Liver (tissue), 9 donors: ENCODE results near the gene TRDN. TPM values are rescaled to one million over a fixed set of nuclear protein-coding genes. Genes with fewer than 3 reads are reported as not detected.

ENCODE experiments used
- DNase-seq: peaks from one replicate; pipeline ENCODE4 v3.0.0-alpha.2; 2017; ENCODE audit warnings: low spot score
- H3K27ac ChIP-seq, 2 donors: one replicate each; pipeline ENCODE4 v1.7.0; 2013; ENCODE audit warnings: inconsistent platforms in 2 of 2, low read length in 2 of 2, control low read depth in 1 of 2, low read depth in 1 of 2, mild to moderate bottlenecking in 1 of 2
- H3K27me3 ChIP-seq, 4 donors: one replicate each; pipeline versions ENCODE4 v1.6.1 to v1.7.0; 2013; ENCODE audit warnings: low read length in 3 of 4, inconsistent platforms in 1 of 4, mild to moderate bottlenecking in 1 of 4, moderate library complexity in 1 of 4; ENCODE audit not compliant: control insufficient read depth in 4 of 4, insufficient read depth in 4 of 4
- H3K36me3 ChIP-seq, 4 donors: one replicate each; pipeline versions ENCODE4 v1.6.1 to v1.7.0; 2013; ENCODE audit warnings: low read length in 3 of 4, mild to moderate bottlenecking in 3 of 4, low read depth in 1 of 4, moderate library complexity in 1 of 4; ENCODE audit not compliant: control insufficient read depth in 4 of 4, insufficient read depth in 3 of 4
- H3K4me1 ChIP-seq, 4 donors: one replicate each; pipeline versions ENCODE4 v1.6.1 to v1.7.0; 2013; ENCODE audit warnings: low read length in 3 of 4, mild to moderate bottlenecking in 3 of 4, moderate library complexity in 1 of 4; ENCODE audit not compliant: control insufficient read depth in 4 of 4, insufficient read depth in 4 of 4
- H3K4me3 ChIP-seq, 3 donors: one replicate each; pipeline versions ENCODE4 v1.6.1 to v1.7.0; 2013; ENCODE audit warnings: low read length in 3 of 3, control low read depth in 1 of 3, low read depth in 1 of 3, mild to moderate bottlenecking in 1 of 3
- H3K9ac ChIP-seq, 2 donors: one replicate each; pipeline ENCODE4 v1.7.0; 2013; ENCODE audit warnings: low read length in 2 of 2, mild to moderate bottlenecking in 2 of 2, moderate library complexity in 2 of 2, control low read depth in 1 of 2, low read depth in 1 of 2
- H3K9me3 ChIP-seq, 4 donors: one replicate each; pipeline versions ENCODE4 v1.6.1 to v1.7.0; 2013; ENCODE audit warnings: low read length in 3 of 4; ENCODE audit not compliant: control insufficient read depth in 4 of 4
- EGR1 ChIP-seq, 2 donors: IDR thresholded peaks; 2 replicates each; pipeline ENCODE4 v1.6.1; 2016 to 2018; ENCODE audit warnings: antibody characterized with exemption in 2 of 2, low read depth in 2 of 2
- FOXA2 ChIP-seq: IDR thresholded peaks from 2 replicates; pipeline ENCODE4 v1.6.1; 2016; ENCODE audit warnings: antibody characterized with exemption
- GABPA ChIP-seq, 2 donors: IDR thresholded peaks in 1 of 2; conservative IDR thresholded peaks in 1 of 2; 2 replicates each; pipeline ENCODE4 v1.6.1; 2016; ENCODE audit warnings: antibody characterized with exemption in 2 of 2, mild to moderate bottlenecking in 1 of 2, moderate library complexity in 1 of 2
- HNF4A ChIP-seq, 2 donors: conservative IDR thresholded peaks; 2 replicates each; pipeline ENCODE4 v1.6.1; 2016; ENCODE audit warnings: antibody characterized with exemption in 2 of 2, mild to moderate bottlenecking in 2 of 2
- HNF4G ChIP-seq: IDR thresholded peaks from 2 replicates; pipeline ENCODE4 v1.6.1; 2016; ENCODE audit warnings: antibody characterized with exemption
- JUND ChIP-seq, 2 donors: IDR thresholded peaks; 2 replicates each; pipeline ENCODE4 v1.6.1; 2016; ENCODE audit warnings: antibody characterized with exemption in 2 of 2
- RAD21 ChIP-seq, 2 donors: IDR thresholded peaks; 2 replicates each; pipeline ENCODE4 v1.6.1; 2016; ENCODE audit warnings: antibody characterized with exemption in 2 of 2, mild to moderate bottlenecking in 2 of 2
- RXRA ChIP-seq, 2 donors: IDR thresholded peaks; 2 replicates each; pipeline ENCODE4 v1.6.1; 2017 to 2018; ENCODE audit warnings: antibody characterized with exemption in 2 of 2, mild to moderate bottlenecking in 1 of 2
- TAF1 ChIP-seq: conservative IDR thresholded peaks from 2 replicates; pipeline ENCODE4 v1.6.1; 2016; ENCODE audit warnings: antibody characterized with exemption, mild to moderate bottlenecking
- YY1 ChIP-seq: IDR thresholded peaks from 2 replicates; pipeline ENCODE4 v1.6.1; 2016; ENCODE audit warnings: antibody characterized with exemption, mild to moderate bottlenecking
- WGBS: extraction: QIAGEN DNeasy Blood & Tissue Kit; methylation state at CpG from one replicate; pipeline ENCODE4 v1.1.7; 2013; 5-methylcytosine and 5-hydroxymethylcytosine counted together
- polyA plus RNA-seq, 2 donors: library from polyadenylated mRNA; stranded (reverse) in 1 of 2; unstranded in 1 of 2; fragments of 200-250 nt in 1 of 2; fragments of >200 nt in 1 of 2; fragmentation: Nextera tagmentation in 1 of 2; extraction: Ambion mirVana in 1 of 2; gene quantifications; one replicate each; pipeline versions ENCODE4 v1.2.1 to v1.2.3, GENCODE V29; 2013 to 2015
- total RNA-seq, 2 donors: library from RNA; depleted of rRNA; stranded (reverse); fragments of >200 nt; gene quantifications; one replicate each; pipeline ENCODE4 v1.2.3, GENCODE V29; 2014
- TF ChIP-seq, protein P1 (sequence below): IDR thresholded peaks from 2 replicates; pipeline ENCODE4 v1.6.1; 2016; ENCODE audit warnings: antibody characterized with exemption
- TF ChIP-seq, protein P2 (sequence below): IDR thresholded peaks from 2 replicates; pipeline ENCODE4 v1.6.1; 2016; ENCODE audit warnings: antibody characterized with exemption
- TF ChIP-seq, protein P3 (sequence below): fragments of 150-350 bp; IDR thresholded peaks from 2 replicates; pipeline ENCODE4 v1.5.1; 2017; ENCODE audit warnings: improper control_type of control experiment, low read depth, low read length; ENCODE audit not compliant: missing input control
- TF ChIP-seq, protein P4 (sequence below): IDR thresholded peaks from 2 replicates; pipeline ENCODE4 v1.6.1; 2016; ENCODE audit warnings: antibody characterized with exemption
- donor health status: healthy.
- donor health status: healthy.
- donor health status: healthy.
- donor health status: healthy.
- donor health status: healthy.

TRDN gene
- total and polyA plus RNA-seq, 4 donors: 0.08 to 0.79 TPM; not detected in 2

DNA sequence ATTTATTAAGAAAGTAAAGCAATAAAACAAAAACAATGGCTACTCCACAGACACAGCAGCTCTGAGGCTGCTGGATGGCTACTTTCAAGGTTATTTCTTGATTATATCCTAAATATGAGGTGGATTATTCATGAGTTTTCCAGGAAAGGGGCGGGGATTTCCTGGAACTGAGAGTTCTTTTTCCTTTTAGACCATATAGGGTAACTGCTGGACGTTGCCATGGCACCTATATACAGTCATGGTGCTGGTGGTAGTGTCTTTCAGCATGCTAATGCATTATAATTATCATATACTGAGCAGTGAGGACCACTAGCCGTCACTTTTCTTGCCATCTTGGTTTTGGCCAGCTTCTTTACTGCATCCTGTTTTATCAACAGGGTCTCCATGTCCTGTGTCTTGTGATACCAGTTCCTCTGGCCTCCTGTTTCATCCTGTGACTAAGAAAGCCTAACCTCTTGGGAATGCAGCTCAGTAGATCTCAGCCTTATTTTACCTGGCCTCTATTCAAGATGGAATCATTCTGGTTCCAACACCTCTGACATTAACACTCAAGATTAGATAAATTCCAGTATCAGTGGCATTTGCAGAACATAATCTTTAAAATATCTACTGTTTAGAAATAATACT, 32.3 kb upstream of the TRDN start:
- TF ChIP-seq RXRA (IDR thresholded peaks at IDR 0.05): no peak
- no peaks in the 10 kb centered on the region for H3K36me3 ChIP-seq
- no peaks in the 10 kb centered on the region for H3K9me3 ChIP-seq
- H3K9ac ChIP-seq: no peak overlapping the region
- H3K4me3 ChIP-seq: no peak overlapping the region
- no peak overlapping the region for H3K27ac ChIP-seq
- DNase-seq: no peak
- H3K27me3 ChIP-seq: no peaks in the 10 kb centered on the region
- WGBS: 46% methylated on average over 3 of the region's 3 CpGs
- H3K4me1 ChIP-seq: no peaks in the 10 kb centered on the region

DNA sequence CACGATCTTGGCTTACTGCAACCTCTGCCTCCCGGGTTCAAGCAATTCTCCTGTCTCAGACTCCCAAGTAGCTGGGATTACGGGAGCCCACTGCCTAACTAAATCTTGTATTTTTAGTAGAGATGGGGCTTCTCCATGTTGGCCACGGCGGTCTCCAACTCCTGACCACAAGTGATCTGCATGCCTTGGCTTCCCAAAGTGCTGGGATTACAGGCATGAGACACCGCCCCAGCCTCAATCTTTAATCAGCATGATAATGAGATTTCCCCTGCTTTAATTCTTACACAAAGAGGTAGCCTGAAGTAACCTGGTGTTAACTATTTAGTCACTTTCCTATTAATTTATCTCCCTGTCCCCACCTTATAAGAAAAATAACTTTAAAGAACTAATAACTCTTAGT, 31.3 kb upstream of the TRDN start:
- no peak for DNase-seq
- H3K9ac ChIP-seq: no peak overlapping the region
- H3K4me3 ChIP-seq: no peak overlapping the region
- no peaks in the 10 kb centered on the region for H3K27me3 ChIP-seq
- 77% methylated on average over 6 of the region's 6 CpGs for WGBS
- H3K4me1 ChIP-seq: no peaks in the 10 kb centered on the region
- H3K9me3 ChIP-seq: no peaks in the 10 kb centered on the region
- no peaks in the 10 kb centered on the region for H3K36me3 ChIP-seq
- H3K27ac ChIP-seq: no peak overlapping the region
- TF ChIP-seq EGR1 (IDR thresholded peaks at IDR 0.05; ENCODE audit: low read depth in 2 of 2): no peak
- TF ChIP-seq TAF1: no peak

DNA sequence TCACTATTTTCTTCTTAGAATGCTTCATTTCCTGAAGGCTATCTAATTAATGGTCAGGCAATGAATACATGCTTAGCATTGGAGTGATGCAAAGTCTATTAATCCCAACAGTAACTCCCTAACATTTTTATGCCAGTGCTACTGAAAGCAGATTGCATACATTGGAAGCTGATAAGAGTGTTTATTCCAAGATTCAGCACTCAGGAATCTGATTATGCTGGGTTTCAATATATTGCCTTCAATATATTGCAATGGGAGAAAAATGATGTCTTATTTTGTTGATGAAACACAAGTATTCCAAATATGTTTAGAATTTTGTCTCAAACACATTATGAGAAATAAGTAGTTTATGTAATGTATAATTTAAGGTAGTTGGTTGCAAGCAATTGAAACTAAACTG, 26.7 kb upstream of the TRDN start:
- Histone ChIP-seq H3K4me3 (no peak overlapping the region), H3K27me3 (peaks cover 0 to 5% (median 0%) of the 10 kb centered on the region in 4 donors), H3K4me1 (no peaks in the 10 kb centered on the region), H3K9me3 (no peaks in the 10 kb centered on the region), H3K9ac (no peak overlapping the region), H3K27ac (no peak overlapping the region), H3K36me3 (no peaks in the 10 kb centered on the region)
- TF ChIP-seq, protein P1, sequence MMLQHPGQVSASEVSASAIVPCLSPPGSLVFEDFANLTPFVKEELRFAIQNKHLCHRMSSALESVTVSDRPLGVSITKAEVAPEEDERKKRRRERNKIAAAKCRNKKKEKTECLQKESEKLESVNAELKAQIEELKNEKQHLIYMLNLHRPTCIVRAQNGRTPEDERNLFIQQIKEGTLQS: no peak
- TF ChIP-seq JUND (IDR thresholded peaks at IDR 0.05) (no peak), RAD21 (IDR thresholded peaks at IDR 0.05) (no peak)
- DNase-seq: no peak

DNA sequence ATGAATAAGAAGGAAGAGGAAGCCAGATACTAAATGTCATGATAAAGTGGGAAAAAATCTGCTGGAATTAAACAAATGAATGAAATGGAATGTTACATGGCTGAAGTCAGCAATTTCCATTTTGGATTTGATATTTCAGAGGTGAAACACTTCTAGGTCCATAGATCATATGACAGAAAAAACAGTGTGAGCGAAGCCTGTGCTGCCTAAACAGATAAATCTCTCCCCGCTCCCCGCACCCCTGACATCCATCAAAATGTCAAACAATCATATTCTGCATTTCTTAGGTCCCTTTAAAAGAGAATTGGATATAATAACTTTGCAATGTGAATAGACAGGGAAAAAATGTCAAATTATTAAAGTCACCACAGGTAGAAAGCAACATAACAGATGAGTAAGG, 26.0 kb upstream of the TRDN start:
- DNase-seq: no peak
- peaks cover 0 to 5% (median 0%) of the 10 kb centered on the region in 4 donors for H3K27me3 ChIP-seq
- no peak overlapping the region for H3K4me3 ChIP-seq
- H3K9ac ChIP-seq: no peak overlapping the region
- H3K36me3 ChIP-seq: no peaks in the 10 kb centered on the region
- WGBS: 76% methylated on average over 3 of the region's 3 CpGs
- no peaks in the 10 kb centered on the region for H3K4me1 ChIP-seq
- no peak for TF ChIP-seq RXRA (IDR thresholded peaks at IDR 0.05)
- no peak for TF ChIP-seq HNF4G
- TF ChIP-seq TAF1: no peak
- no peak for TF ChIP-seq EGR1 (IDR thresholded peaks at IDR 0.05; ENCODE audit: low read depth in 2 of 2)
- TF ChIP-seq, protein P2, sequence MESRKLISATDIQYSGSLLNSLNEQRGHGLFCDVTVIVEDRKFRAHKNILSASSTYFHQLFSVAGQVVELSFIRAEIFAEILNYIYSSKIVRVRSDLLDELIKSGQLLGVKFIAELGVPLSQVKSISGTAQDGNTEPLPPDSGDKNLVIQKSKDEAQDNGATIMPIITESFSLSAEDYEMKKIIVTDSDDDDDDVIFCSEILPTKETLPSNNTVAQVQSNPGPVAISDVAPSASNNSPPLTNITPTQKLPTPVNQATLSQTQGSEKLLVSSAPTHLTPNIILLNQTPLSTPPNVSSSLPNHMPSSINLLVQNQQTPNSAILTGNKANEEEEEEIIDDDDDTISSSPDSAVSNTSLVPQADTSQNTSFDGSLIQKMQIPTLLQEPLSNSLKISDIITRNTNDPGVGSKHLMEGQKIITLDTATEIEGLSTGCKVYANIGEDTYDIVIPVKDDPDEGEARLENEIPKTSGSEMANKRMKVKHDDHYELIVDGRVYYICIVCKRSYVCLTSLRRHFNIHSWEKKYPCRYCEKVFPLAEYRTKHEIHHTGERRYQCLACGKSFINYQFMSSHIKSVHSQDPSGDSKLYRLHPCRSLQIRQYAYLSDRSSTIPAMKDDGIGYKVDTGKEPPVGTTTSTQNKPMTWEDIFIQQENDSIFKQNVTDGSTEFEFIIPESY: no peak
- TF ChIP-seq, protein P3, sequence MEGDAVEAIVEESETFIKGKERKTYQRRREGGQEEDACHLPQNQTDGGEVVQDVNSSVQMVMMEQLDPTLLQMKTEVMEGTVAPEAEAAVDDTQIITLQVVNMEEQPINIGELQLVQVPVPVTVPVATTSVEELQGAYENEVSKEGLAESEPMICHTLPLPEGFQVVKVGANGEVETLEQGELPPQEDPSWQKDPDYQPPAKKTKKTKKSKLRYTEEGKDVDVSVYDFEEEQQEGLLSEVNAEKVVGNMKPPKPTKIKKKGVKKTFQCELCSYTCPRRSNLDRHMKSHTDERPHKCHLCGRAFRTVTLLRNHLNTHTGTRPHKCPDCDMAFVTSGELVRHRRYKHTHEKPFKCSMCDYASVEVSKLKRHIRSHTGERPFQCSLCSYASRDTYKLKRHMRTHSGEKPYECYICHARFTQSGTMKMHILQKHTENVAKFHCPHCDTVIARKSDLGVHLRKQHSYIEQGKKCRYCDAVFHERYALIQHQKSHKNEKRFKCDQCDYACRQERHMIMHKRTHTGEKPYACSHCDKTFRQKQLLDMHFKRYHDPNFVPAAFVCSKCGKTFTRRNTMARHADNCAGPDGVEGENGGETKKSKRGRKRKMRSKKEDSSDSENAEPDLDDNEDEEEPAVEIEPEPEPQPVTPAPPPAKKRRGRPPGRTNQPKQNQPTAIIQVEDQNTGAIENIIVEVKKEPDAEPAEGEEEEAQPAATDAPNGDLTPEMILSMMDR: no peak
- TF ChIP-seq, protein P1: no peak
- TF ChIP-seq HNF4A (conservative IDR thresholded peaks at IDR 0.05): no peak
- TF ChIP-seq GABPA (IDR thresholded peaks at IDR 0.05 in 1 of 2, conservative IDR thresholded peaks at IDR 0.05 in 1 of 2): no peak
- TF ChIP-seq, protein P4, sequence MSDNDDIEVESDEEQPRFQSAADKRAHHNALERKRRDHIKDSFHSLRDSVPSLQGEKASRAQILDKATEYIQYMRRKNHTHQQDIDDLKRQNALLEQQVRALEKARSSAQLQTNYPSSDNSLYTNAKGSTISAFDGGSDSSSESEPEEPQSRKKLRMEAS: no peak
- no peak for TF ChIP-seq JUND (IDR thresholded peaks at IDR 0.05)
- no peak for TF ChIP-seq RAD21 (IDR thresholded peaks at IDR 0.05)
- TF ChIP-seq YY1: no peak
- no peak for TF ChIP-seq FOXA2
- H3K9me3 ChIP-seq: no peaks in the 10 kb centered on the region
- H3K27ac ChIP-seq: no peak overlapping the region
